HCT116 (cell line): ENCODE results near the gene SCN2A.

Source experiments
- POLR2A ChIP-seq: IDR thresholded peaks from 2 replicates; pipeline ENCODE4 v1.7.0; 2011; ENCODE audit warnings: borderline replicate concordance; ENCODE audit not compliant: insufficient read depth, insufficient read length; ENCODE audit errors: extremely low read depth
- TF ChIP-seq, protein P1 (sequence below), 3 experiments: fragments of 200-600 bp in 1 of 3; sonication (generic) in 1 of 3; IDR thresholded peaks in 2 of 3; conservative IDR thresholded peaks in 1 of 3; 2 replicates each; pipeline ENCODE4 v1.5.1; 2012 to 2017; ENCODE audit warnings: low read depth in 2 of 3, low read length in 2 of 3, antibody characterized with exemption in 1 of 3, borderline replicate concordance in 1 of 3, control low read depth in 1 of 3, mild to moderate bottlenecking in 1 of 3, mixed read lengths in 1 of 3, mixed run types in 1 of 3, moderate library complexity in 1 of 3; ENCODE audit not compliant: insufficient read depth in 1 of 3
- TF ChIP-seq, protein P2 (sequence below): IDR thresholded peaks from 2 replicates; pipeline ENCODE4 v1.6.1; 2012
- TF ChIP-seq, protein P3 (sequence below): IDR thresholded peaks from 2 replicates; pipeline ENCODE4 v1.6.1; 2012

DNA sequence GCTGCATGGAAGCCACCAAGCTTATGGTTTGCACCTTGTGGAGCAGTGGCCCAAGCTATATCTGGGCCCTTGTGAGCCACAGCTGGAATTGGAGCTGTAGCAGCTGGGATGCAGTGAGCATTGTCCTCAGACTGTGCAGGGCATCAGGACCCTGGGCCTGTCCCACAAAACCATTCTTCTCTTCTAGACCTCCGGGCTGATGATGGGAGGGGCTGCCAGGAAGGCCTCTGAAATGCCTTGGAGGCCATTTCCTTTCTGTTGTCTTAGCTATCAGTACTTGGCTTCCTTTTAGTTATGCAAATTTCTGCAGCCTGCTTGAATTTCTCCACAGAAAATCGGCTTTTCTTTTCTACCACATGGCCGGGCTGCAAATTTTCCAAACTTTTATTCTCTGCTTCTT, 183.9 kb downstream of the SCN2A start:
- TF ChIP-seq, protein P1, sequence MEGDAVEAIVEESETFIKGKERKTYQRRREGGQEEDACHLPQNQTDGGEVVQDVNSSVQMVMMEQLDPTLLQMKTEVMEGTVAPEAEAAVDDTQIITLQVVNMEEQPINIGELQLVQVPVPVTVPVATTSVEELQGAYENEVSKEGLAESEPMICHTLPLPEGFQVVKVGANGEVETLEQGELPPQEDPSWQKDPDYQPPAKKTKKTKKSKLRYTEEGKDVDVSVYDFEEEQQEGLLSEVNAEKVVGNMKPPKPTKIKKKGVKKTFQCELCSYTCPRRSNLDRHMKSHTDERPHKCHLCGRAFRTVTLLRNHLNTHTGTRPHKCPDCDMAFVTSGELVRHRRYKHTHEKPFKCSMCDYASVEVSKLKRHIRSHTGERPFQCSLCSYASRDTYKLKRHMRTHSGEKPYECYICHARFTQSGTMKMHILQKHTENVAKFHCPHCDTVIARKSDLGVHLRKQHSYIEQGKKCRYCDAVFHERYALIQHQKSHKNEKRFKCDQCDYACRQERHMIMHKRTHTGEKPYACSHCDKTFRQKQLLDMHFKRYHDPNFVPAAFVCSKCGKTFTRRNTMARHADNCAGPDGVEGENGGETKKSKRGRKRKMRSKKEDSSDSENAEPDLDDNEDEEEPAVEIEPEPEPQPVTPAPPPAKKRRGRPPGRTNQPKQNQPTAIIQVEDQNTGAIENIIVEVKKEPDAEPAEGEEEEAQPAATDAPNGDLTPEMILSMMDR (IDR thresholded peaks at IDR 0.05 in 2 of 3, conservative IDR thresholded peaks at IDR 0.05 in 1 of 3; ENCODE audit: borderline replicate concordance in 1 of 3, insufficient read depth in 1 of 3, low read depth in 2 of 3, low read length in 2 of 3): no peak
- TF ChIP-seq, protein P2, sequence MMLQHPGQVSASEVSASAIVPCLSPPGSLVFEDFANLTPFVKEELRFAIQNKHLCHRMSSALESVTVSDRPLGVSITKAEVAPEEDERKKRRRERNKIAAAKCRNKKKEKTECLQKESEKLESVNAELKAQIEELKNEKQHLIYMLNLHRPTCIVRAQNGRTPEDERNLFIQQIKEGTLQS: no peak
- TF ChIP-seq, protein P3, sequence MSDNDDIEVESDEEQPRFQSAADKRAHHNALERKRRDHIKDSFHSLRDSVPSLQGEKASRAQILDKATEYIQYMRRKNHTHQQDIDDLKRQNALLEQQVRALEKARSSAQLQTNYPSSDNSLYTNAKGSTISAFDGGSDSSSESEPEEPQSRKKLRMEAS: no peak
- no peak for TF ChIP-seq POLR2A
